HG03196 (cell line): ENCODE data around the gene PTBP1.

Experiments used
- ATAC-seq: cut with Tn5 transposase; IDR thresholded peaks from one replicate; pipeline ENCODE4 v1.9.1; 2021; ENCODE audit not compliant: unreplicated experiment

The PTBP1 gene

DNA sequence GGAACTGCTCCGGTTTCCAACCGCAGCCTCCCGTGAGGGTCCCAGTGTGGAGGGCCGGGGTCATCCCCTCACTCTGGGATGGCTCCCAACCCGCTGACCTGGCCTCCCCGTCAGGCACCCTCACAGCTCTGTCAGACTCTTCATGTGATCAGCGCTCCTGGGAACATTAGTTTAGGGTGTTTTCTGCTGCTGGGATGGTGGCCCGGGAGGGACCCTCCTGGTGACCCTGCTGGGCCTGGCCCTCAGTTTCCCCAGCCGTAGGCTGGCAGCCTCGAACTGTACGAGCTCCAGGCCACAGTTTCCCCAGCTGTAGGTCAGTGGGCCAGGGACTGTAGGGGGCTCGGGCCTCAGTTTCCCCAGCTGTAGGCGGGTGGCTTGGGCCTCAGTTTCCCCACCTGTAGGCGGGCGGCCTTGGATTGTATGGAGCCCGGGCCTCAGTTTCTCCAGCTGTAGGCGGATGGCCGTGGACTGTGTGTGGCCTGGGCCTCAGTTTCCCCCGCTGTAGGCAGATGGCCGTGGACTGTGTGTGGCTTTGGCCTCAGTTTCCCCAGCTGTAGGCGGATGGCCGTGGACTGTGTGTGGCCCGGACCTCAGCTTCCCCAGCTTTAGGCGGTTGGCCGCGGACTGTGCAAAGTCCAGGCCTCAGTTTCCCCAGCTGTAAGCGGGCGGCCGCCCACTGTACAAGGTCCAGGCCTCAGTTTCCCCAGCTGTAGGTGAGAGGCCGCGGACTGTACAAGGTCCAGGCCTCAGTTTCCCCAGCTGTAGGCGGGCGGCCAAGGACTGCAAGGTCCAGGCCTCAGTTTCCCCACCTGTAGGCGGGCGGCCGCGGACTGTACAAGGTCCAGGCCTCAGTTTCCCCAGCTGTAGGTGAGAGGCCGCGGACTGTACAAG is 1.3 kb upstream of the PTBP1 start:
- no peak for ATAC-seq

DNA sequence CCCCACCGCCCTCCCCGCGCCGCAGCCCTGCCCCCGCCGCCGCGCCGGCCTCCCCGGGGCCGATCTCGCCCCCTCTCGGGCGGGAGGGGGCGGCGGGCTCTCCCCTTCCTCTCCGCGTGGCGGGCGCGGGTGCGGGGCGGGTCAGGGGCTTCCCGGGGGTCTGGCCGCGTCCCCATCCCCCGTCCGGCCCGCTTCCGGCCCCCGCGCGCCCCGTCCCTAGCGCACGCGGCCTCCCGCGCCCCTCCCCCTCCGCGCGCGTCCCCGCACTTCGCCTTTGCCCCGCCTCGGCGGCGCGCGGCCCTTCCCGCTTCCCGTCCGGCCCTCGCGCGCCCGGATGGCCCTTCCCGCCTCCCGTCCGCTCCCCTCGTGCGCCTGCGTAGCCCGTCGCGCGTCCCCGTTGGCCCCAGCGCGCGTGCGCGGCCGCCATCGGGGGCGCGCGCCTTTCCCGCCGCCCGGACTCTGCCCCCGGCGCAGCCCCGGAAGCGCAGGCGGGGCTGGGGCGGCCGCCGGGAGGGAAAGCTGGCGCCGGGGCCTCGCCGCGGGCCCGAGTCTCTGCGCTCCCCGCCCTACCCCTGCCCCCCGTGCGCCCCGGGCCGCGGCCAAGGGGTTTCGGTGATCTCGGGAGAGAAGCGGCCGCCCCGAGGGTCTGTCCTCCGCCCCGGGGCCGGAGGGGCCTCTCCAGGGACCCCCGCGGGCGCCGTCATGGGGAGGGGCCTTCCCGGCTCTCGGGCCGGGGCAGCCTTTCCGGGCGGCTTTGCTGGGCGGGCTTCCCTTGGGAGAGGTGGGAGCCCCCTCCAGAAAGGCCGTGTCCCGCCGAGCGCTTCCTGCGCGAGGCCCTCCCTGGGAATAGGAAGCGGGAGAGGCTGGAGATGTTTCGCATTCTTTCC is 519 bp downstream of the PTBP1 start:
- ATAC-seq, result peak; percentile 34

DNA sequence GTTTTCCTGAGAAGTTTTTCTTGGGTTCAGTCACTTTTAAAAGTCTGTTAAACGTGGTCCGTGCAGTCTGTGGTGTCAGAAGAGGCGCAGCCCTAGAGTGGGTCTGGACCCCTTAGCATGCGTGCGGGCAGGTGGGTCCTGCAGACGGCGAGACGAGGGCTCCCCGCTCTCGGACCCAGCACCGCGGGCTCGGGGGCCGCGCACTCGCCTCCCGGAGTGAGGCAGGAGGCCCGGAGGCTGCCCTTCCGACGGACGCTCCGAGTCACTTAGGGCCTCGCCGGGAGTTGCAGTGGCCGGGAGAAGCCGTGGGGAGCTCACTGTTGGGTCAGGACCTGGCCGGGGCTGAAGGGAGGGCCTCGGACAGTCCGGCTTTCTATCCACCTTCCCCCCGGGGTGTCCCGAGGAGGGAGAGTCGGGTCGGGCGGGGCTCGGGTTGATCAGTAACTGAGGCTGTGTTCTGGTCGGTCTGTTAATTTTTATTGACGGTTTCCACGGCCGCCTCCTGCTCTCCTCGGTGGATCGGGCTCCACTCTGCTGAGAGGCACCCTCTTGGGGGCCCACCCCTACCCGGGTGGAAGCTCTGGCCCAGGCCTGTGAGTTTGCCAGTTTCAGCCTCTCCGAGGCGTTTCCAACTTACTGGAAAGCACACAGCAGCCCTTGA is 1.3 kb downstream of the PTBP1 start:
- no peak for ATAC-seq

DNA sequence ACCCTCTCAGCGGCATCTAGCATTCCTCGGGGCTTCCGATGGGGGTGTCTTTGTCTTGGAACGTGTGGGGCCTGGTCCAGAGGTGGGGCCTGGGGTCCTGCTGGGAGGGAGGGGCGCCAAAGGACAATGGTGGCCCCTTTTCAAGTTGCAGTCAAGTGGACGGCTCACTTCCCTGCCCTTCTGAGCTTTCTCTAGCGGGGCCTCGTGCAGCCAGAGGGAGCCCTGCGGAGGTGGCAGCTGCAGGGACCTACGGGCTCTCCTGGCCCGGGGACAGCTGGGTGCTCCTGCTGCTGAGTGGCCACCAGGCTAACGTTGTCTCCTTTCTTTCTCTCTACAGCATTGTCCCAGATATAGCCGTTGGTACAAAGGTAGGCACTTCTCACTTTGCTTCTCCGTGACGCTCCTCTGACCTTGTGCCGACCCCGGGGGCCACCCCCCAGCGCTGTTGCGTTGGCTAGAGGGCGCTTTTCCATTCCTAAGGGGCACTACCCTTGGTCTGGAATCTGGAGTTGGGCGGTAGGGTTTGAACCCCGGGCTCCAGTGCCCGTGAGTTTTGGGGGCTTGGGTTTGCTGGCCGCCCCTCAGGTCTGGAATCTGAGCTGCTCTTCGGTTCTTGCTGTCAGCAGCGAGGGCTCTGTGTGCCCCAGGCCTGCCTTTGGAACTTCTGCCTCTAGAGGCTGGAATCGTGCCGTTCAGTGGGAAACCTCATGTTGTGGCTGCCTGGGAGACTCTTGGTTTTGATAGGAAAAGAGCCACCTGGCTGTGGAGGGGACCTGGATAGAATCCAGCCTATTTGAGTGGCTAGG is 2.0 kb downstream of the PTBP1 start:
- no peak for ATAC-seq

DNA sequence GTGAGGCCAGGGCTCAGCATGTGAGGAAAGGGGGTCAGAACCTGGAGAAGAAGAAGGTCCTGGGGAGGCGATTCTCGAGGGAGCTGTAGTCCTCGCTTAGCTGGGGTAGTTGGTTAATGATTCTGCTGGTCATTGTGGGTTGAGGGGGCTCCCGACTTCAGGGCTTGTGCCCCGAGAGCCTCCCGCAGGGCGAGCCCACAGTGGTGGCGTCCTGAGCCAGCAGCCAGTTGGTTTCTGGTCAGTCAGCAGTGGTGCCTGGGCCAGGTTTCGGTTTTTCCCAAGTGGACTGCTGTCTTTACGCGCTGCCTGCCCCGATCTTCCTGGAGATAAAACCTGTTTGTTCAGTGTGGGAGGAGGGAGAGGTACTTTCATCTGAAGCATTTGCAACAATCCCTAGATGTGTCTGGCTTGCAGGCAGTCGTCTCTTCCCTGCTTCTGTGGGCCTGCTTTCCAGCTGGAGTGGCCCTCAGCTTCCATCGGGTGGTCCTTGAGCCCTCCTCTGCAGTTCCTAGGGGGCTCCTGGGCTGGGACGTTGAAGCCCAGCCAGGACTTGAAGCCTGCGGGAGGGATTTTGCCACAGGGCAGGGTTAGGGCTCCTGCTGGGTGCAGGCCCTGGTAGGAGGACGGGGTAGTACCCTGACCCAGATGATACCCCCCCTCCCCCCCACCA is 3.2 kb downstream of the PTBP1 start:
- ATAC-seq, result no peak

DNA sequence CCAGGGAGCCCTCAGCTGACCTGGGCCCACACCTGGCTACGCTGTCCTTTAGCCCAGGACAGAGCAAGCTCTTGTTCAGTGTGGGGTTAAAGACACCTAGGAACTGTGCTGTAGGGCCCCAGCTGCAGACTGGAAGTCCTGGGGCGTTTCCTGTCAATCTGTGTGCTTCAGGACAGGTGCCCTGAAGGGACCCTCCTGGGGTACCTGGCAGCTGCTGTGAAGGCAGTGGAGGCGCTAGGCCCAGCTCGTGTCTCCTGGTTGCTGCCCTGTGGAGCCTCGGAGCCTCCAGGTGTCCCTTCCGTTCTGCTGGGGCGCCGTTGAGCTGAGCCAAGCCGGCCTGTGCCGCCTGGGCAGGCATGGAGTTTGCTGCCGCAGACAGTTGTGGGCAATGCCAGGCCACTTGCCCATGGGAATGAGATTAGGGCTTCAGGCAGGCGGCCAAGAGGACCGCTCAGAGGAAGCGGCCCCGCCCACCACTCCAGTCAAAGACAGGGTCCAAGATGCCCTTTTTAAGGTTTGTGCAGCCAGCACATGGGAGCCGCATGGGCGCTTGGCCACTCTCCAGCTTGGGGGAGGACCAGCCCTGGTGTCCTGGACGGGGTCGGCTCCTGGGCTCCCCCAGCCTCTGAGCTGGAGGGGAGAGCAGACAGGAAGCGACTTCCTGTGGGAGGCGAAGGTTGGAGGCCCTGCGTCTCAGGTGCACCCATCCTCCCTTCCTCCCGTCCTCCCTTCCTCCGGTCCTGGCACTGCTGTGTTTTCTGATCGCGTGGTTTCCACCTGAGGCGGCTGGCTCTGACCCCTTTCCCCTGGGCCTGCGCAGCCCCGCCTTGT is 4.0 kb downstream of the PTBP1 start:
- no peak for ATAC-seq

DNA sequence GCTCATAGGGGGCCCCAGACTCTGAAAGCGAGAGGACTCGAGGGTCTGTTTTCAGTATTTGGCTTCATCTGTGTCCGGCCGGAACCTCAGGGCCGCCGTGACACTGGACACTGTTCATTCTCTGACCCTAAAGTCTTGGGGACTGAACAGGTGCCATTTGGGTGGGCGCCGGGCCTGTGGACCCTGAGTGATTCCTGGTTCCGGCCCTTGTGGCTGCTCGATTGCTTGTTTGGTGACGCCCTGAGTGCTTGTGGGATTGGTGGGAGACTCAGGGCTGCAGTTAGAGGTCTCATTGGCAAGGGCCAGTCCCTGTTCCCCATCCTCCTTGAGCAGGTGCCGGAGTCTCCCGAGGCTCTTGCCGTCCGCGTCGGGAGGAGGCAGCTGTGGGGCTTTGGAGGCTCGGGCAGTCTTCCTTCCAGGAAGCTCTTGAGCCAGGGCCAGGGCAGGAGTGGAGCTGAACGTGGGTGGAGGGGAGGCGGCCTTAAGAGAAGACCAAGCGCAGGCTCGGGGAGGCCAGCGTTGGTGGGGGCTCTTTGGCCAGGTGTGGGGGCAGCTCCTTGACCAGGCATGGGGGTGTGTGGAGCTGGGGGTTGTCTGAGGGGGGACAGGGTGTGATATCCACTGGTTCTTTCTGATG is 4.7 kb downstream of the PTBP1 start:
- no peak for ATAC-seq

DNA sequence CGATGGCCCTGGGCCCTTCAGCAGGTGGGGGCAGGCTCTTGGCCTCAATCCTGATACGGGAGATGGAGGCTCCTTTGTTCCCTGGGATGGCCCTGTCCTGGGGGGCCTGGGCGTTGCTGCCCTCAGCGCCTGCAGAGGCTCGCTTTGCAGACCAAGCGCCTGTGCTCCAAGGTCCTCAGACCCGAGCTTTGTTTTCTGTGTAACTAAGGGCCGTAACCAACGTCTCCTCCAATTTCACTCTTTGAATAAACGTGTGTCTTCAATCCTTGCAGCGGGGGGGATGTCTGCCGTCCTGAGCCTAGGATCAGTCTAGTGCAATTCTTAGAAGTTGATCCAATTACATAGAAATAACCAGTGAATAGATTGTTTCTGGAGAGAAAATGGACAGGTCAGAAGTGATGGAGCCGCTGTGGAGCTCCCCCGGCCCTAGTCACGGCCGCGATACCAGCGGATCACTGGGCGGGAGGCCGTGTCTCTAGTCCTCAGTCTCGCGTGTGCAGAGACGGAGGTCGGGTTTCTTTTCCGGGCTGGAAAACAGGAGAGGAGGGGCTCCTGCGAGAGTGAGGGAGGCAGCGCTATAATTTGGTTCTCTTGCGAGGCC is 5.3 kb downstream of the PTBP1 start:
- no peak for ATAC-seq

DNA sequence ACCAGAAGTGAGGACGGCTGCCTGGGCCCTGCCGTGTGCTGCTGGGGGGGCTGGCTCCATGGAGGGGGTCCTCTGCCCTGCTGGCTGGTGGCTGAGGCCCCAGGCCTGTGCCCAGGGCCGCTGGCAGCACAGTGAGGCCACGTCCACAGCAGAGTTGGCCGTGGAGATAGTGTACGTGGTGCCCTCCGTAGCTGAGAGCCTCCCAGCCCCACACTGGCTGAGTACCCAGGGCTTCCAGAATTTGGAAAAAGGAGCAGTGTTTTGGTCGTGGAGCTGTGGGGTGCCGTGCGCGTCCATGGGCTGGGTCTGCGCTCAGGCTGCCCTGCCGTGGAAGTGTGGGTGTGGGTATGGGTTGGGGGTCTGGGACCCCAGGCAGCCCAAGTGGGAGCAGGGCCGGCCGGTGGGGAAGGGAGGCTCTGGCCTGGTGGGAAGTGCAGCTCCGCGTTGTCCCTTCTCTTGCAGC is 5.9 kb downstream of the PTBP1 start:
- ATAC-seq, result no peak

DNA sequence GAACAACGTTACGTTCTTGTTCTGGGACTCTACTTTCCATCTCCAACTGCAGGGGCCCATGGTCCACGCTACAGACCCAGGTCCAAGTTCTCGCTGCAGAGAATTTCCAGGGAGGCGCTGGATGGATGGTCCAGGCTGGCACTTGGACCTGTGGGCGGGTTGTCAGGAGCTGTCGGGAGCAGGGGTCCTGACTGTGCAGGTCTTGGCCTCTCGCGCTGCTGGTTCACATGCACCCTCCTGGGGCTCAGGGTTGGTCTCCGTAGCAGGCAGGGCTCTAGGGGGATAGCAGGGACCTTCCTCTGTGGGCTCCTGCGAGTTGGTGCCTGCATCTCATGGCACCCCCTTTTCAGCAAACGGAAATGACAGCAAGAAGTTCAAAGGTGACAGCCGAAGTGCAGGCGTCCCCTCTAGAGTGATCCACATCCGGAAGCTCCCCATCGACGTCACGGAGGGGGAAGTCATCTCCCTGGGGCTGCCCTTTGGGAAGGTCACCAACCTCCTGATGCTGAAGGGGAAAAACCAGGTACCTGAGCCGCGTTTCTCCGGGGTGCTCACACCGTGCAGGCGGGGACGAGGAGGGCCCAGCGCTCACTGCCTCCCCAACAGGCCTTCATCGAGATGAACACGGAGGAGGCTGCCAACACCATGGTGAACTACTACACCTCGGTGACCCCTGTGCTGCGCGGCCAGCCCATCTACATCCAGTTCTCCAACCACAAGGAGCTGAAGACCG is 6.6 kb downstream of the PTBP1 start:
- no peak for ATAC-seq

DNA sequence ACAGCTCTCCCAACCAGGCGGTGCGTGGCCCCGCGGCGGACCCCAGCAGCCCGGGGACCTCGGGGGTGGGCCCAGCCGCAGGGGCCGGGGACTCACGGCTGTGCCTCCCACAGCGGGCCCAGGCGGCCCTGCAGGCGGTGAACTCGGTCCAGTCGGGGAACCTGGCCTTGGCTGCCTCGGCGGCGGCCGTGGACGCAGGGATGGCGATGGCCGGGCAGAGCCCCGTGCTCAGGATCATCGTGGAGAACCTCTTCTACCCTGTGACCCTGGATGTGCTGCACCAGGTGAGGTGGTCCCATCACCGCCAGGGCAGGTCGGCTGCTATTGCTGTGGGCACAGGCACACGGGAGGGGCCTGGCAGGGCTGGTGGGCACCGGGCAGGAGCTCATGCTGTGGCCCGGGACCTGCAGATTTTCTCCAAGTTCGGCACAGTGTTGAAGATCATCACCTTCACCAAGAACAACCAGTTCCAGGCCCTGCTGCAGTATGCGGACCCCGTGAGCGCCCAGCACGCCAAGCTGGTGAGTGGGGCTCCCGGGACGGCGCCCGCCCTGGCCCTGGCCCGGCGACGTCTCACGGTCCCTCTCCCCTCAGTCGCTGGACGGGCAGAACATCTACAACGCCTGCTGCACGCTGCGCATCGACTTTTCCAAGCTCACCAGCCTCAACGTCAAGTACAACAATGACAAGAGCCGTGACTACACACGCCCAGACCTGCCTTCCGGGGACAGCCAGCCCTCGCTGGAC is 7.3 kb downstream of the PTBP1 start:
- no peak for ATAC-seq

DNA sequence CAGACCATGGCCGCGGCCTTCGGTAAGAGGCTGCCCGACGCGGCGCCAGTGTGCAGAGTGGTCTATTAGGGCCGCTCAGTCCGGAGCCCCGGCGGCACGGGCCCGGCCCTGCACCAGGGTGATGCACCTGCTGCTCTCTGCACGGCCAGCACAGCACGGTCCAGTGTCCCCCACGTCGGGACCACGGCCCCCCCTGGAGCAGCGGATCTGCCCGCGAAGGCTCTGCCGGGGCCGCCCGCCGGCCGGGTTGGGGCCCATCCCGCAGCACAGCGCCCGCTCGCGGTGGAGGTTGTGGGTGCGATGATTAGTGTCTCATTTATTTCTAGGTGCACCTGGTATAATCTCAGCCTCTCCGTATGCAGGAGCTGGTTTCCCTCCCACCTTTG is 7.9 kb downstream of the PTBP1 start:
- ATAC-seq, result no peak

DNA sequence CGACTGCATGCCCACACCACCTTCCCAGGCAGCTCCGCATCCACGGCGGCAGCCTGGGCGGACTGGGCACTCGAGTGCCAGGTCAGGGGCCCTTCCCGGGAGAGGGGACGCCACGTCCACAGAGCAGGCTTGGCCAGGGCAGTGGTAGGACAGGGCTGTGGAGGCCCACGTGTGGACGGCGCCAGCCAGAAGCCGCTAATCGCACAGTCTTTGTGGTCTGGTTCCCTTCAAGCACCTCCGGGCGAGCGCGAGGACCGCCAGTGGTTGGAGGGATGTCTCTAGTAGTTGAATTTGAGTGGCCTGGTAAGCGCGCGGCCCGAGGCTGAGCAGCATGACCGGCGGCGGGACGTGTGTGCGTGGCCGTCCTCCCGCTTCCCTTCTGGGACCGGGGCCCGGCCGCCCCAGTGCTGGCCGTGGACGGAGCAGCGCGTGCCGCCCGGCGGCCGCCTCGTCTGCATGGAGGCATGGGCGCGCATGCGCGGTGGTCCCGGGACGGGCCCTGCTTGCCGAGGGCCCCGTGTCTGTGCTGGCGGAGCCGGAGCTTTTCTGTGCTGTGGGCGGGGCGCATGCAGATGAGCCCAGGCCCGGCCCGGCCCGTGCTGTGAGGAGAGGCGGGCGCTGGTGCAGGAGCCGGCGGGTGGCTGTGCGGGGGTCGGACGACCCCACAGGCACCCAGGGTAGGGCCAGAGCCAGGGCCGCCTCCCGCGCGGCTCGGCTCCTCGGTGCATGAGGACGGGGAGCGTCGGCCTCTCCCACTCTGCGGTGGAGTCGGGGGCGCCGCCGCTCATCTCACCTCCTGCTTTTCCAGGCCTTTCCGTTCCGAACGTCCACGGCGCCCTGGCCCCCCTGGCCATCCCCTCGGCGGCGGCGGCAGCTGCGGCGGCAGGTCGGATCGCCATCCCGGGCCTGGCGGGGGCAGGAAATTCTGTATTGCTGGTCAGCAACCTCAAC is 8.6 kb downstream of the PTBP1 start:
- no peak for ATAC-seq

DNA sequence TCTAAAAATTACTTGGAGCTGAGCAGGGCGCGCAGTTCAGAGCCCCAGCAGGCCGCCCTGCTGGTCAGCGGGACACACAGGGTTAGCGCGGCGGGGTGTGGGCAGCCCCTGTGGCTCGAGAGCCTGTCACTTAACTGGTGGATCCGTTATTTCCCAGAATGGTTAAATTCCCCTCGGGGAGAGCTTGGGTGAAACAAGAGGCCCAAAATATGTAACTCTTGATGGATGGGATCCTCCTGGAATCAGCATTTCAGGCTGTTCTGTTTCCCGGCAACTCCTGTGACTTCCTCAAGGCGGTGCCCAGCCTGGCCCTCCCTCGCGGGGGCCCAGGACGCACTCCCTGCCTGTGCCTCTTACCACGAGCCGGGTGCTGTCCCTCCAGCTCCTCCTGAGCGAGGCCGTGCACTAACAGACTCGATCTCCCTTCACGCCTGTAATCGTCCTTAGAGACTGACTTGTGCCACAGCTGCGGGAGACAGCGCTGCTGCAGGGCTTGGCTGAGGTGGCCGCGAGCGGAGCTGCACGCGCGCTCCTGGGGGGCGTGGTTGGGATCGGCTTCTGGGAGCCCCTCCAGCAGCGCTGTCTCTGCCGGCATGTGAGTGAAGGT is 9.7 kb downstream of the PTBP1 start:
- no peak for ATAC-seq

DNA sequence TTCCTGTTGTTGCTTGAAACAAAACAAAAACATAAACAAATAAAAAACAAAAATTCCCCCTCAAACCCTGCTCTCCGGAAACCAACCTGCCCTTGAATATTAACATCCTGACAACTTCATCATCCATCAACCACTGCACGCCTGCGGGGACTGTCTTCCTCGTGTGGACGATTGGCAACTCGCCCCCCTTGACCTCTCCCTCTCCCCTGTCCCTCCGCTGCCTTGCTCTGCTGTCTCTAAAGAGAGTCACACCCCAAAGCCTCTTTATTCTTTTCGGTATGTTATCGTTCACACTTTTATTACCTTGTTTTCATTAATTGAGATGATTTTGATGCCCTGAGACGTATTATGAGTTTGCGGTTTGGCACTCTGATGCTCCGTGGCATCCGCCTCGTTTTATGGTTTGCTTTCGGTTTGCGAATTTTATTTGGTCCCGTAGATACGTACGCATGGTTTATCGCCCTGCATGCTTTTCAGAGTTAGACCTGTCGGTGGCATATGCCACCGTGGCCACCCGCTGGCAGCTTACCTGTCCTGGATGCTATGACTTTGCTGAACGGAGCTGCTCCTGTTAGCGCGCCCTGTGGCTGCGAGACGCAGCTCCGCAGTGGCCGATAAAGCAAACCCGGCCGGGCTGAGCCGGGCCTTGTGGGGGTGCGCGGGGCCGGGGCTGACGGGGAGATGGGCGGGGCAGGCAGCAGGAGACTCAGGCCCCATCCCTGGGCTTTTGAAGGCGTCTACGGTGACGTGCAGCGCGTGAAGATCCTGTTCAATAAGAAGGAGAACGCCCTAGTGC is 10.6 kb downstream of the PTBP1 start:
- ATAC-seq, result no peak
